Prostate gland (tissue), 2 donors: Measurements from ENCODE around the gene NRXN3.

ENCODE experiments used
- CTCF ChIP-seq, 4 experiments: fragments of 200-600 bp in 2 of 4; fragments of 450-650 bp in 2 of 4; sonication (generic) in 2 of 4; IDR thresholded peaks; 1 replicate in 3 of 4; 2 replicates in 1 of 4; pipeline ENCODE4 v1.5.1; 2016 to 2019; ENCODE audit warnings: antibody characterized with exemption in 4 of 4, mild to moderate bottlenecking in 2 of 4, moderate library complexity in 2 of 4
- POLR2A ChIP-seq: fragments of 450-650 bp; IDR thresholded peaks from one replicate; pipeline ENCODE4 v1.6.1; 2016; ENCODE audit warnings: antibody characterized with exemption, mild to moderate bottlenecking

- TF ChIP-seq CTCF (IDR thresholded peaks at IDR 0.05) (no peak), POLR2A (no peak)
Measured at GRCh38 chr14:79631276-79631675, 1461.1 kb downstream of the NRXN3 start.
